Measurements from ENCODE around the gene RAD51B.

The RAD51B gene

GRCh38 chr14:68225321-68225720 lies 405.7 kb downstream of the RAD51B start:
- H3K9me3 Mint-ChIP-seq, result peaks cover 0 to 3% of the 10 kb centered on the region in 2 donors
- H3K4me3 Mint-ChIP-seq, result no peak overlapping the region
- no peak for ATAC-seq (replicated peaks)
- no peaks in the 10 kb centered on the region for H3K36me3 Mint-ChIP-seq (ENCODE audit: insufficient read depth)
- no peaks in the 10 kb centered on the region for H3K27me3 Mint-ChIP-seq
- DNase-seq, result no peak
- H3K27ac Mint-ChIP-seq, result no peak overlapping the region
- H3K4me1 Mint-ChIP-seq (ENCODE audit: low read depth in 2 of 2), result peaks cover 0 to 2% of the 10 kb centered on the region in 2 donors

GRCh38 chr14:68226523-68226922 lies 406.9 kb downstream of the RAD51B start:
- Mint-ChIP-seq H3K27ac (peak overlapping the region in 1 of 2 donors; percentile 54), H3K9me3 (no peaks in the 10 kb centered on the region), H3K36me3 (ENCODE audit: insufficient read depth) (no peaks in the 10 kb centered on the region), H3K4me3 (no peak overlapping the region), H3K4me1 (ENCODE audit: low read depth in 2 of 2) (peaks cover 0 to 2% of the 10 kb centered on the region in 2 donors), H3K27me3 (no peaks in the 10 kb centered on the region)
- no peak for ATAC-seq (replicated peaks)
- no peak for DNase-seq

GRCh38 chr14:68228656-68229055 lies 409.1 kb downstream of the RAD51B start:
- peaks cover 0 to 2% of the 10 kb centered on the region in 2 donors for H3K4me1 Mint-ChIP-seq (ENCODE audit: low read depth in 2 of 2)
- no peaks in the 10 kb centered on the region for H3K27me3 Mint-ChIP-seq
- H3K4me3 Mint-ChIP-seq, result no peak overlapping the region
- H3K9me3 Mint-ChIP-seq, result no peaks in the 10 kb centered on the region
- ATAC-seq (replicated peaks), result no peak
- no peaks in the 10 kb centered on the region for H3K36me3 Mint-ChIP-seq (ENCODE audit: insufficient read depth)
- H3K27ac Mint-ChIP-seq, result no peak overlapping the region
- no peak for DNase-seq

GRCh38 chr14:68229423-68230100 lies 410.0 kb downstream of the RAD51B start:
- Mint-ChIP-seq H3K4me3 (no peak overlapping the region), H3K4me1 (ENCODE audit: low read depth in 2 of 2) (peaks cover 0 to 2% of the 10 kb centered on the region in 2 donors), H3K27me3 (no peaks in the 10 kb centered on the region), H3K27ac (no peak overlapping the region), H3K9me3 (no peaks in the 10 kb centered on the region), H3K36me3 (ENCODE audit: insufficient read depth) (no peaks in the 10 kb centered on the region)
- ATAC-seq (replicated peaks), result no peak
- DNase-seq, result no peak

GRCh38 chr14:68230202-68230949 lies 410.8 kb downstream of the RAD51B start:
- Mint-ChIP-seq H3K36me3 (ENCODE audit: insufficient read depth) (no peaks in the 10 kb centered on the region), H3K9me3 (no peaks in the 10 kb centered on the region), H3K4me3 (no peak overlapping the region), H3K4me1 (ENCODE audit: low read depth in 2 of 2) (peaks cover 0 to 2% of the 10 kb centered on the region in 2 donors), H3K27ac (no peak overlapping the region), H3K27me3 (no peaks in the 10 kb centered on the region)
- DNase-seq (no peak), ATAC-seq (replicated peaks) (no peak)

GRCh38 chr14:68230950-68231717 lies 411.6 kb downstream of the RAD51B start:
- no peak overlapping the region for H3K4me3 Mint-ChIP-seq
- no peak for ATAC-seq (replicated peaks)
- H3K27ac Mint-ChIP-seq, result no peak overlapping the region
- H3K4me1 Mint-ChIP-seq (ENCODE audit: low read depth in 2 of 2), result peaks cover 0 to 2% of the 10 kb centered on the region in 2 donors
- H3K9me3 Mint-ChIP-seq, result no peaks in the 10 kb centered on the region
- DNase-seq, result no peak
- no peaks in the 10 kb centered on the region for H3K27me3 Mint-ChIP-seq
- no peaks in the 10 kb centered on the region for H3K36me3 Mint-ChIP-seq (ENCODE audit: insufficient read depth)

GRCh38 chr14:68231898-68232297 lies 412.3 kb downstream of the RAD51B start:
- no peak for DNase-seq
- Mint-ChIP-seq H3K4me3 (no peak overlapping the region), H3K27me3 (no peaks in the 10 kb centered on the region), H3K4me1 (ENCODE audit: low read depth in 2 of 2) (no peaks in the 10 kb centered on the region), H3K9me3 (no peaks in the 10 kb centered on the region), H3K27ac (no peak overlapping the region), H3K36me3 (ENCODE audit: insufficient read depth) (no peaks in the 10 kb centered on the region)
- ATAC-seq (replicated peaks), result no peak

GRCh38 chr14:68232300-68233055 lies 412.9 kb downstream of the RAD51B start:
- ATAC-seq (replicated peaks) (no peak), DNase-seq (no peak)
- H3K4me3 Mint-ChIP-seq, result no peak overlapping the region
- no peaks in the 10 kb centered on the region for H3K4me1 Mint-ChIP-seq (ENCODE audit: low read depth in 2 of 2)
- no peaks in the 10 kb centered on the region for H3K27me3 Mint-ChIP-seq
- H3K36me3 Mint-ChIP-seq (ENCODE audit: insufficient read depth), result no peaks in the 10 kb centered on the region
- no peaks in the 10 kb centered on the region for H3K9me3 Mint-ChIP-seq
- H3K27ac Mint-ChIP-seq, result no peak overlapping the region

- no peaks in the 10 kb centered on the region for H3K27me3 Mint-ChIP-seq
- H3K27ac Mint-ChIP-seq, result no peak overlapping the region
- ATAC-seq (replicated peaks), result no peak
- no peaks in the 10 kb centered on the region for H3K4me1 Mint-ChIP-seq (ENCODE audit: low read depth in 2 of 2)
- no peak for DNase-seq
- no peaks in the 10 kb centered on the region for H3K36me3 Mint-ChIP-seq (ENCODE audit: insufficient read depth)
- no peak overlapping the region for H3K4me3 Mint-ChIP-seq
- H3K9me3 Mint-ChIP-seq, result no peaks in the 10 kb centered on the region
These were observed 413.7 kb downstream of the RAD51B start for GRCh38 chr14:68233101-68233784.

GRCh38 chr14:68234101-68234905 lies 414.7 kb downstream of the RAD51B start:
- Mint-ChIP-seq H3K4me1 (ENCODE audit: low read depth in 2 of 2) (no peaks in the 10 kb centered on the region), H3K36me3 (ENCODE audit: insufficient read depth) (no peaks in the 10 kb centered on the region), H3K4me3 (no peak overlapping the region), H3K27ac (no peak overlapping the region), H3K27me3 (no peaks in the 10 kb centered on the region), H3K9me3 (no peaks in the 10 kb centered on the region)
- DNase-seq (no peak), ATAC-seq (replicated peaks) (no peak)

GRCh38 chr14:68235011-68235410 lies 415.4 kb downstream of the RAD51B start:
- DNase-seq, result no peak
- H3K4me3 Mint-ChIP-seq, result no peak overlapping the region
- no peaks in the 10 kb centered on the region for H3K9me3 Mint-ChIP-seq
- ATAC-seq (replicated peaks), result no peak
- no peaks in the 10 kb centered on the region for H3K27me3 Mint-ChIP-seq
- peaks cover 0 to 3% of the 10 kb centered on the region in 2 donors for H3K4me1 Mint-ChIP-seq (ENCODE audit: low read depth in 2 of 2)
- no peak overlapping the region for H3K27ac Mint-ChIP-seq
- no peaks in the 10 kb centered on the region for H3K36me3 Mint-ChIP-seq (ENCODE audit: insufficient read depth)

All from effector memory CD8-positive, alpha-beta T cell (primary cell).